Measurements from ENCODE around the gene CNTLN. TPM values are rescaled to one million over a fixed set of nuclear protein-coding genes. Genes with fewer than 3 reads are reported as not detected.

Gene CNTLN
- total and polyA plus RNA-seq, 2 experiments from 2014 or later = 2.9 to 4.3 TPM

DNA sequence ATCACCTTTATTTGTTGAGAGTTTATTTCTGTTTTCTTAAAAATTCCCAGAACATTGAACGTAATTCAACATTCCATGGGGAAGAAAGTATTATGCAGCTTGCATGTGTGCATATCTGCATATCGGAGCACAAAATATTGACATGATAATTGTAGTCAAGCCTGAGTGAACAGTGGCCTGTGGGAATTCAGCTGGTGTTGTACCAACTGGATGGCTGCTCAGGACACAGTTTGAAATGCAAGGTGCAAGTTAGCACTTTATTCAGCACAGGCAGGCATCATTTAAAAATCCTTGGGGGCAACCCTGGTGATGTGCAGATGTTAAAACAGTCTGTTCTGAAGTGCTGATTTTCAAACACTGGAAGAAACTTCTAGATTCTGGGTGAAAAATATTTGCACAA lies 82.4 kb downstream of the CNTLN start:
- DNase-seq (ENCODE audit: low read depth in 1 of 2, low spot score in 1 of 2) = no peak
- TF ChIP-seq, protein P1, sequence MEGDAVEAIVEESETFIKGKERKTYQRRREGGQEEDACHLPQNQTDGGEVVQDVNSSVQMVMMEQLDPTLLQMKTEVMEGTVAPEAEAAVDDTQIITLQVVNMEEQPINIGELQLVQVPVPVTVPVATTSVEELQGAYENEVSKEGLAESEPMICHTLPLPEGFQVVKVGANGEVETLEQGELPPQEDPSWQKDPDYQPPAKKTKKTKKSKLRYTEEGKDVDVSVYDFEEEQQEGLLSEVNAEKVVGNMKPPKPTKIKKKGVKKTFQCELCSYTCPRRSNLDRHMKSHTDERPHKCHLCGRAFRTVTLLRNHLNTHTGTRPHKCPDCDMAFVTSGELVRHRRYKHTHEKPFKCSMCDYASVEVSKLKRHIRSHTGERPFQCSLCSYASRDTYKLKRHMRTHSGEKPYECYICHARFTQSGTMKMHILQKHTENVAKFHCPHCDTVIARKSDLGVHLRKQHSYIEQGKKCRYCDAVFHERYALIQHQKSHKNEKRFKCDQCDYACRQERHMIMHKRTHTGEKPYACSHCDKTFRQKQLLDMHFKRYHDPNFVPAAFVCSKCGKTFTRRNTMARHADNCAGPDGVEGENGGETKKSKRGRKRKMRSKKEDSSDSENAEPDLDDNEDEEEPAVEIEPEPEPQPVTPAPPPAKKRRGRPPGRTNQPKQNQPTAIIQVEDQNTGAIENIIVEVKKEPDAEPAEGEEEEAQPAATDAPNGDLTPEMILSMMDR (IDR thresholded peaks at IDR 0.05; ENCODE audit: low read depth, low read length) = no peak
- no peaks in the 10 kb centered on the region for H3K4me1 ChIP-seq (ENCODE audit: low read depth)

DNA sequence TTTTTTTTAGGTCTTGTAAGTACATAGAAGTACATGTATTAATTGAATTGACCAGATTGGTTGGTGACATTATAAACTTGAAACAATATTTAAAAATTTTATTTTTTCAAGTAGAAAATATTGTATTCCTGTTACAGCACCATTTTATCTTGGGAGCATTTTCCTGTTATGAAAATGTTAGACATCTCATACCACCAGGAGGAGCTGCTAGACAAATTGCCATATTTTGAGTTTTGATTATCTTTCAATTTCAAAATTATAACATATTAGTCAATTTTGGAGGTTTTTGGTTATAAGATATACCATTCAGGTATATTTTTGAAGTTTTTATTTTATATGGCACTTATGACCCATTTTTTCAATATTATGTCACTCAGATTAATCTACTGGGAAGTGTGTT lies 84.4 kb downstream of the CNTLN start:
- DNase-seq (ENCODE audit: low read depth in 1 of 2, low spot score in 1 of 2) = peak in 1 of 2 donors; percentile 23
- TF ChIP-seq, protein P1 (IDR thresholded peaks at IDR 0.05; ENCODE audit: low read depth, low read length) = peak; percentile 49
- H3K27ac ChIP-seq = no peak overlapping the region
- no peaks in the 10 kb centered on the region for H3K4me1 ChIP-seq (ENCODE audit: low read depth)
- H3K36me3 ChIP-seq = no peaks in the 10 kb centered on the region
- no peaks in the 10 kb centered on the region for H3K27me3 ChIP-seq
- no peak overlapping the region for H3K4me3 ChIP-seq
- no peaks in the 10 kb centered on the region for H3K9me3 ChIP-seq (ENCODE audit: low read depth)

More for the DNA sequence above, 82.4 kb downstream of the CNTLN start:
- Histone ChIP-seq H3K36me3 (no peaks in the 10 kb centered on the region), H3K4me3 (no peak overlapping the region), H3K9me3 (ENCODE audit: low read depth) (no peaks in the 10 kb centered on the region), H3K27ac (no peak overlapping the region), H3K27me3 (no peaks in the 10 kb centered on the region)

DNA sequence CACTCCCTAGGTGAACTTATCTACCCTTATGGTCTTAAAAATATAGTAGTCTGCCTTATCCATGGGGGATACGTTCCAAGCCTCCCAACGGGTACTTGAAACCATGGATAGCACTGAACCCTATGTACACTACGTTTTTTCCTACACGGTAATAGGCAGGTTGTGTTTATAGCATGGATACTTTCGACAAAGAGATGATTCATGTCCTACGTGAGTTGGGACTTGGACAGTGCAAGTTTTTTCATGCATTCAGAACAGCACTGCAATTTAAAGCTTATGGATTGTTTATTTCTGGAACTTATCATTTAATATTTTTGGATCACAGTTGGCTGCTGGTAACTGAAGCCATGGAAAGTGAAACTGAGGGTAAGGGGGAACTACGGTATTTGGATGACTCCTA lies 88.1 kb downstream of the CNTLN start:
- Histone ChIP-seq H3K4me3 (no peak overlapping the region), H3K9me3 (ENCODE audit: low read depth) (no peaks in the 10 kb centered on the region), H3K36me3 (no peaks in the 10 kb centered on the region), H3K27me3 (no peaks in the 10 kb centered on the region), H3K4me1 (ENCODE audit: low read depth) (no peaks in the 10 kb centered on the region), H3K27ac (no peak overlapping the region)
- TF ChIP-seq, protein P1 (IDR thresholded peaks at IDR 0.05; ENCODE audit: low read depth, low read length) = no peak
- DNase-seq (ENCODE audit: low read depth in 1 of 2, low spot score in 1 of 2) = no peak

DNA sequence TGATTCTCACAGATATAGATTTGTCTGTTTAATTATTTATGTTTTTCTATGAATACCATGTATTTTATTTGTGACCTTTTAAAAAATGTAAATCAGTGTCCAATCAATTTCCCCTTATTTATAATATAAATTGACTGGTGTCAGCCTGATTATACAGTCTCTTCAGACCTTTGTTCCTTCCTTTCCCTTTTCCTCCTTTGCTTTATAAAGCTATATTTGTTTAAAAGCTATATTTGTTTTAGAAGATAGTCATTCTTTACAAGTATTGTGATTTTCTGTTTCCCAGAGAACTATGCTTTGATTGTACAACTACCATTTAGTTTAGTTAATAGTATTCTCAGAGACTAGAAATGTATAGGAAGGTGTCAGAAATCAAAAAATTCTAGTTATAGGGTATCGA lies 90.6 kb downstream of the CNTLN start:
- Histone ChIP-seq H3K4me3 (no peak overlapping the region), H3K4me1 (ENCODE audit: low read depth) (no peaks in the 10 kb centered on the region), H3K27me3 (no peaks in the 10 kb centered on the region), H3K27ac (no peak overlapping the region), H3K36me3 (no peaks in the 10 kb centered on the region), H3K9me3 (ENCODE audit: low read depth) (no peaks in the 10 kb centered on the region)
- no peak for DNase-seq (ENCODE audit: low read depth in 1 of 2, low spot score in 1 of 2)
- TF ChIP-seq, protein P1 (IDR thresholded peaks at IDR 0.05; ENCODE audit: low read depth, low read length) = no peak

DNA sequence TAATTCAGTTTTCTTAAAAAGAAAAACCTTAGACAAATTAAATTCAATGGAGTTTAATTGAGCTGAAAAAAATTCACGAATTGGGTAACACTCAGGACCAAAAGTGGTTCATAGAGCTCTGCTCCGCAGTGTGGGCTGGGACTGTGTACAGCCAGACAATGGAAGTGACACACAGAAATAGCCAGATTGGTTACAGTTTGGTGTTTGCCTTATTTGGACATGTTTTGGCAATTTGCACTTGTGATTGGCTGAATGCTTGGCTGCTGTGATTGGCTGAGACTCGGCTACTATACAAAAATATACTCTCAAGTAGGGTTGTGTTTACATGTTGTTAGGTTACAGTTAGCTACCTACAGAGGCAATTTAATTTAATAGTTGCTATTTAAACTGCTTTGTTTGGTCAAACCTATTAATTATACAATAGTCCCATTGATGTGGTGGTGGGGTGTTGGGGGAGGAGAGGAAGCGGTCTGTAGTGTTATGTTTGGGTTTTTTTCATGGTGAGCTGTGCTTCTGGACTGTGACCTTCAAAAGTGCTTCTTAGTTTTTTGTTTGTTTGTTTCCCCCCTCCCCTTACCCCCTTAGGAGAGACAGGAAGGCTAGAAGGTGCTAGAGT lies 95.2 kb downstream of the CNTLN start:
- TF ChIP-seq, protein P1 (IDR thresholded peaks at IDR 0.05; ENCODE audit: low read depth, low read length) = no peak
- no peak overlapping the region for H3K4me3 ChIP-seq
- no peak overlapping the region for H3K27ac ChIP-seq
- H3K27me3 ChIP-seq = no peaks in the 10 kb centered on the region
- no peaks in the 10 kb centered on the region for H3K36me3 ChIP-seq
- no peaks in the 10 kb centered on the region for H3K4me1 ChIP-seq (ENCODE audit: low read depth)
- H3K9me3 ChIP-seq (ENCODE audit: low read depth) = no peaks in the 10 kb centered on the region
- DNase-seq (ENCODE audit: low read depth in 1 of 2, low spot score in 1 of 2) = no peak

All from cardiac muscle cell (in vitro differentiated cells and primary cell).